A549 treated with AZD9567 at 1 μM for 4 hours (cell line): ENCODE measurements around the gene ABHD4. TPM values are rescaled to one million over a fixed set of nuclear protein-coding genes. Genes with fewer than 3 reads are reported as not detected.

Experiments
- total RNA-seq: library from RNA; stranded (reverse); fragments of 200-300 nt; extraction: Qiagen RNA extraction; gene quantifications from 5 replicates; pipeline ENCODE4 v1.2.3, GENCODE V29; 2022; ENCODE audit not compliant: insufficient read depth

The ABHD4 gene, protein sequence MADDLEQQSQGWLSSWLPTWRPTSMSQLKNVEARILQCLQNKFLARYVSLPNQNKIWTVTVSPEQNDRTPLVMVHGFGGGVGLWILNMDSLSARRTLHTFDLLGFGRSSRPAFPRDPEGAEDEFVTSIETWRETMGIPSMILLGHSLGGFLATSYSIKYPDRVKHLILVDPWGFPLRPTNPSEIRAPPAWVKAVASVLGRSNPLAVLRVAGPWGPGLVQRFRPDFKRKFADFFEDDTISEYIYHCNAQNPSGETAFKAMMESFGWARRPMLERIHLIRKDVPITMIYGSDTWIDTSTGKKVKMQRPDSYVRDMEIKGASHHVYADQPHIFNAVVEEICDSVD
- 40.7 to 45.5 TPM (median 45.0 TPM) in 5 replicates for total RNA-seq

DNA sequence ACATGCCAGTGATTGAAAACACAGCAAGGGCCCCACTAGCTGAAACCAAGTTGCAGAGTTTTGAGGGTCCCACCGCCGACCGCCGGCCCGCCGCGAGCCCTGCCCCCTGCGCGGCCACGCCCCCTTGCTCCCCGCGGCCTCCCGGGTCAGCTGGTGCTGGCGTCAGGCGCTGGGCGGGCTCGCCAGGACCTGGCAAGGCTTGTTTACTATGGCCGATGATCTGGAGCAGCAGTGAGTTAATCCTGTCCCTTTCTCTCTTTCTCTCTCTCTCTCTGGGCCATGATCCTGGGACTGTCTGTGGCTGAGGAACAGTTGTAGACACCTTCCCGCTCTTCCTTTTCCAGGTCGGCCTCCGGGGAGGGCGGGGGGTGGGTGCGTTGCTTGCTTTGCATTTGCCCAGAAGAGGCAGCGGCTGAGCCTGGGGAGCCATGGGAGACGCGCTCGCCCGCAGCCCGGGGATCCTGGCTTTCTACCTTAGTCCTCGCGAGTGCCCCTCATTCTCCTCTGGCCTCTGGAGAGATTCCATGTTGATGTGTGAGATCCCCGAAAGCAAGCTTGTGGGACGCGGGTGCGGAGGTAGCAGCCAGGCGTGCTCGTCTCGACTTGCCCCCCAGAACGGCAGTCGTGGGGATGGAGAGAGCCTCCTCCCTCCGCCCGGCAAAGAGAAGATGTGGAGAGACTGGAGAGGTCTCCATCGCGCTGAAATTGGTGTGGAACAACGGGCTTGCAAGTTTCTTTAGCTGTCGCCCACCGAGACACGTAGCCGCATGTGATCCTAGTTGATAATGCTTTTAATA, at the start of gene ABHD4:
ABHD4 (plus strand) TSS at position 202 of the 797 bp plus-strand sequence; CDS start at position 209, 7 bp downstream.

DNA sequence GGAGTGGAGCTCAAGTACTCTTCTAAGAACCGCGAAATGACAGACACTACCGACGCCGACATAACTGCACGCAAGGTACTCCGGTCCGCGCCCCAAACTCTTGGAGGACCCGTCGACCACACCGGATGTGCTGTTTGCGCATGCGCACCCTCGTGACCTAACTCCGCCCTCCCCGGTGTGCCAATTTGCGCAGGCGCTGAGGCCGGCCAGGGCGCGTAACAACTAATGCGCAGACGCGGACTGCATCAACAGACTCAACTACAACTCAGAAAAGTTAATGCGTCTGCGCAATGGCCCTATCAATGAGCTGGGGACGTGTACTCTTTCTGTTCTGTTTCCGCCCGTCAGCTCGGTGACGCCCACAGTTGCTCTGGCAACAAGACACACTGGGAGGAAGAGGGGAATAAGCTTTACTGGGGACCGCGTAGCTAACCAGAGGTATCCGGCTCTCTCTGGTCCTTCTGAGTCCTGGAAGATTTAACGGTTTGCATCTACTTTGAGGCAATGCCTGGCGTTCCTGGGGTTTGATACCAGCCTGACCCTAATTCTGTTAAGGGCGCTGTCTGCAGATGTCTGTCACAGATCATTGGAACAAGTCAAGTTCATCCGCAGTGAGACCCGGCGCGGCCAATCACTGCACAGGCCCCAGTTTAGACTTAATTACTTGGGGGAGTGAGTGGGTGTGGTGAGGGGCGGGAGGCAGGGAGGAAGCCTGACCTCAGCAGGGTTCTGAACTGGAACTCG, 8.8 kb upstream of the ABHD4 start, which contains the start of gene DAD1:
DAD1 (minus strand) TSS at position 129 of the 744 bp plus-strand sequence; CDS start at position 62, 67 bp downstream.

DNA sequence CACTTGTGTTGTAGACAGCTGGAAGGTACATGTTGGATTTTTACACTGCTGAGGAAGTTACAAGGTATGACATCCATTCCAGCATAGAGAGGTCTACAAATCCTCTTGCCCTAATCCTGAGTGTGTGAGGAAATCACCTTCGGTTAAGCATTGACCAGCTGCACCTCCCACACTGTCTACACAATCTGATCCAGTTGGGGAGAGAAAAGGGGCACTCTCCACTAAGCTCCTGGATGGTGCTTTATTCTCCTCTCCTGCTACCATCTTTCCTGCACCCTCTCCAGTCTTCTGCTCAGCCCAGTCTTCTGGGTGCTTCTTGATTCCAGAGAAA, 46.2 kb downstream of the ABHD4 start, which contains the start of gene OR6J1:
OR6J1 (minus strand) TSS at position 48 of the 331 bp plus-strand sequence. CDS start 9,541 bp downstream, outside the sequence.

Other genes with a start within 250 kb of the ABHD4 start
- gene DAD1, start 9.1 kb upstream of the ABHD4 start, total RNA-seq = 318 to 376 TPM (median 361 TPM) in 5 replicates
- not detected in 5 replicates for gene OR6J1, start 46.1 kb downstream of the ABHD4 start, total RNA-seq
- 154 to 171 TPM (median 163 TPM) in 5 replicates for gene OXA1L, start 168.4 kb downstream of the ABHD4 start, total RNA-seq
- gene SLC7A7, start 217.1 kb downstream of the ABHD4 start, total RNA-seq = 14.2 to 22.2 TPM (median 16.1 TPM) in 5 replicates
- 147 to 222 TPM (median 208 TPM) in 5 replicates for gene MRPL52, start 231.6 kb downstream of the ABHD4 start, total RNA-seq
- 0.51 to 0.87 TPM (median 0.69 TPM) in 5 replicates for gene MMP14, start 238.3 kb downstream of the ABHD4 start, total RNA-seq